SU-DHL-6 (cell line): Measurements from ENCODE around the gene MPV17L2.

Source experiments
- EZH2phosphoT487 ChIP-seq: fragments of 200-600 bp; sonication (generic), shearing (Covaris generic); conservative IDR thresholded peaks from 2 replicates; pipeline ENCODE4 v1.6.1; 2018; ENCODE audit warnings: mild to moderate bottlenecking, antibody characterized with exemption, low read length, moderate library complexity, mixed read lengths
- TF ChIP-seq, protein P1 (sequence below): fragments of 200-600 bp; sonication (generic); IDR thresholded peaks from one replicate; pipeline ENCODE4 v1.5.1; 2017; ENCODE audit warnings: antibody characterized with exemption, mild to moderate bottlenecking, low read length, moderate library complexity; ENCODE audit not compliant: insufficient read depth, poor library complexity, severe bottlenecking

DNA sequence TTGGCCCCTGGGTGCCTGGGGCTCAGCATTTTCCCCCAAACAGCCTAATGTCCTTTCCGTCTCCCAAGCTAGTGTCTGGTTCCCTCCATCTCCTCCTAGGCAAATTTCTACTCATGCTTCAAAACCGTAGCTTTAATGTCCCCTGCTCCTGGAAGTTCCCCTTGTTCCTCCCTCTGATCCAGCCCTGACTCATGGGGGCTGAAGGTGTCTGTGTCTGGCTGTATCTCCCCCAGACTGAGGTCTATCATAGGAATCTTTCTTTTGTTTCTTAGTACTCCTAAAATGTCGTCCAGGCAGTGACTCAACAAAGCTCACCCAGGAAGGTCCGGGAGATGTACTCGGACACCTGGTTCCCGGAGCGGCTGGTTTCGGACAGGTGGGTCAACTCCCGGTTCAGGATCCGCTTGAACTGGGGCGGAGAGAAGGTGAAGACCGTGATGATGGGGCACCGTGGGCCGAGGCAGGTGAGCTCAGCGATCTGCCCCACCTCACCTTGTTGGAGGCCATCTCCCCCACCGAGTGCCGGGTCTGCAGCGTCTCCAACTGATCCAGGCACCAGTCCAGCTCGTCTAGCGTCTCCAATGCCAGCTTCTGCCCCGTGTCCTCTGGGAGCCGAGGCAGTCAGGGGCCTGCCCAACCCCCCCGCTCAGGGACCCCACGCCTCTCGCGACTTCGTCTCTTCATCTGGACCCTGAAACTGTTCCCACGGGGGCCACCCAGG, 27.1 kb downstream of the MPV17L2 start:
- TF ChIP-seq, protein P1, sequence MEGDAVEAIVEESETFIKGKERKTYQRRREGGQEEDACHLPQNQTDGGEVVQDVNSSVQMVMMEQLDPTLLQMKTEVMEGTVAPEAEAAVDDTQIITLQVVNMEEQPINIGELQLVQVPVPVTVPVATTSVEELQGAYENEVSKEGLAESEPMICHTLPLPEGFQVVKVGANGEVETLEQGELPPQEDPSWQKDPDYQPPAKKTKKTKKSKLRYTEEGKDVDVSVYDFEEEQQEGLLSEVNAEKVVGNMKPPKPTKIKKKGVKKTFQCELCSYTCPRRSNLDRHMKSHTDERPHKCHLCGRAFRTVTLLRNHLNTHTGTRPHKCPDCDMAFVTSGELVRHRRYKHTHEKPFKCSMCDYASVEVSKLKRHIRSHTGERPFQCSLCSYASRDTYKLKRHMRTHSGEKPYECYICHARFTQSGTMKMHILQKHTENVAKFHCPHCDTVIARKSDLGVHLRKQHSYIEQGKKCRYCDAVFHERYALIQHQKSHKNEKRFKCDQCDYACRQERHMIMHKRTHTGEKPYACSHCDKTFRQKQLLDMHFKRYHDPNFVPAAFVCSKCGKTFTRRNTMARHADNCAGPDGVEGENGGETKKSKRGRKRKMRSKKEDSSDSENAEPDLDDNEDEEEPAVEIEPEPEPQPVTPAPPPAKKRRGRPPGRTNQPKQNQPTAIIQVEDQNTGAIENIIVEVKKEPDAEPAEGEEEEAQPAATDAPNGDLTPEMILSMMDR = no peak
- TF ChIP-seq EZH2phosphoT487 = no peak
